Measurements from ENCODE around the gene BLVRB. TPM values are rescaled to one million over a fixed set of nuclear protein-coding genes. Genes with fewer than 3 reads are reported as not detected.

BLVRB gene
- total and polyA plus RNA-seq, 2 experiments from 2014 or later: 43.7 to 53.7 TPM

DNA sequence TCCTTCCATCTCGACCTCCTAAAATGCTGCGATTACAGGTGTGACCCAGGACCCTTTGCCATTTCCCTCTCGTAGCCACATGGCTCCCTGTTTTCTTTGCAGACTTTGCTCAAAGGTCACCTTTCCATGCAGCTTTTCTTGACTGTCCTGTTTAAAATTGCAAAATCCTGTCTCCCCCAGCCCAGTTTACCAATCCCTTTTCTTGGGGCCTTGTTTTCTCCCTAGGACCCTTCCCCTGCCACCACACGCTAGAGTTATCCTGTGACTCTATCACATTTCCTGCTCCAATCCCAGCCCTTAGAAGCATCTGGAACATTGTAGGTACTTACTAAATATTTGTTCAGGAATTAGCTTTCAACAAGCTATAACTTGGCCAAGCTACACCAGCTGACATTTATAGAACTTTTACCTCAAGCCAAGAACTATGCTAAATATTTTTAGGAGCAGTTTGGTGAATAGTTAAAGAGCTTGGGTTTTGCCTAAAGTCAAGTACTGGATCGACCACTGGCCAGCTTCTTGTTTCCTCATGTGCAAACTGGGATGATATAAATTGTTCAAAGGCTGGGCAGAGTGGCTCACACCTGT lies 12.3 kb downstream of the BLVRB start (continued):
- TF ChIP-seq, protein P1, sequence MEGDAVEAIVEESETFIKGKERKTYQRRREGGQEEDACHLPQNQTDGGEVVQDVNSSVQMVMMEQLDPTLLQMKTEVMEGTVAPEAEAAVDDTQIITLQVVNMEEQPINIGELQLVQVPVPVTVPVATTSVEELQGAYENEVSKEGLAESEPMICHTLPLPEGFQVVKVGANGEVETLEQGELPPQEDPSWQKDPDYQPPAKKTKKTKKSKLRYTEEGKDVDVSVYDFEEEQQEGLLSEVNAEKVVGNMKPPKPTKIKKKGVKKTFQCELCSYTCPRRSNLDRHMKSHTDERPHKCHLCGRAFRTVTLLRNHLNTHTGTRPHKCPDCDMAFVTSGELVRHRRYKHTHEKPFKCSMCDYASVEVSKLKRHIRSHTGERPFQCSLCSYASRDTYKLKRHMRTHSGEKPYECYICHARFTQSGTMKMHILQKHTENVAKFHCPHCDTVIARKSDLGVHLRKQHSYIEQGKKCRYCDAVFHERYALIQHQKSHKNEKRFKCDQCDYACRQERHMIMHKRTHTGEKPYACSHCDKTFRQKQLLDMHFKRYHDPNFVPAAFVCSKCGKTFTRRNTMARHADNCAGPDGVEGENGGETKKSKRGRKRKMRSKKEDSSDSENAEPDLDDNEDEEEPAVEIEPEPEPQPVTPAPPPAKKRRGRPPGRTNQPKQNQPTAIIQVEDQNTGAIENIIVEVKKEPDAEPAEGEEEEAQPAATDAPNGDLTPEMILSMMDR (conservative IDR thresholded peaks at IDR 0.05; ENCODE audit: low read depth in 2 of 2): no peak
- TF ChIP-seq EZH2 (IDR thresholded peaks at IDR 0.05; ENCODE audit: low read depth, unreplicated experiment): no peak

DNA sequence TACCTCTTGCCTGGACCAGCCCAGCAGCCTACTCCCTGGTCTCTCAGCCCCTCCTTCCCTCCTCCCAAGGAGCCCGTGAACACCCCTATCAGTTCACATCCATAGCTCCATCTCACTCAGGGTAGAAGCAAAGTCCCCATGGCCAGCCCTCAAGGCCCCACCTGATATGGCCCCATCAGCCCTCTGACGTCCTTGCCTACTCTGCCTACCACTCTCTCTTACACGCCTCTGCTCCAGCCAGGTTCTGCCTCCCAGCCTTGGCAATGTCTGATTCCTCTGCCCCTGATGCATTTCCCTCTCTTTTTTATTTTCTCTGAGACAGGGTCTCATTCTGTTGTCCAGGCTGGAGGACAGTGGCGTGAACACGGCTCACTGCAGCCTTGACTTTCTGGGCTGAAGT lies 13.5 kb downstream of the BLVRB start:
- Mint-ChIP-seq H3K4me3 (no peak overlapping the region; the same call in 2 of the 3 replicates), H3K27me3 (ENCODE audit: insufficient read depth, low read depth, poor library complexity) (peaks cover 6% of the 10 kb centered on the region), H3K27ac (no peak overlapping the region), H3K9me3 (no peaks in the 10 kb centered on the region), H3K4me1 (peaks cover 10% of the 10 kb centered on the region), H3K36me3 (ENCODE audit: low read depth) (no peaks in the 10 kb centered on the region; the same call in 2 of the 3 replicates)
- H2AFZ ChIP-seq: no peak overlapping the region
- ATAC-seq (peak; percentile 23; the same call in 2 of the 3 replicates), DNase-seq (ENCODE audit: low spot score) (no peak)
- no peak overlapping the region for H3K27ac ChIP-seq (ENCODE audit: low read depth)
- peaks cover 5% of the 10 kb centered on the region; the same call in 1 of the 2 replicates for H3K4me1 ChIP-seq (ENCODE audit: insufficient read depth)
- H3K79me2 ChIP-seq (replicated peaks; ENCODE audit: insufficient read depth): no peaks in the 10 kb centered on the region
- TF ChIP-seq POLR2AphosphoS5 (IDR thresholded peaks at IDR 0.05; ENCODE audit: low read depth) (no peak), NANOG (IDR thresholded peaks at IDR 0.05; ENCODE audit: borderline replicate concordance) (no peak), CREB1 (CRISPR knock-in tag; IDR thresholded peaks at IDR 0.05; ENCODE audit: low read depth) (no peak), JUNB (IDR thresholded peaks at IDR 0.05; ENCODE audit: unreplicated experiment) (no peak)
- TF ChIP-seq, protein P1 (conservative IDR thresholded peaks at IDR 0.05; ENCODE audit: low read depth in 2 of 2): no peak
- H3F3A ChIP-seq (replicated peaks; ENCODE audit: low read depth): no peaks in the 10 kb centered on the region
- no peak overlapping the region for H3K4me3 ChIP-seq
- H3K9me2 ChIP-seq (ENCODE audit: insufficient read depth): no peaks in the 10 kb centered on the region
- H4K20me1 ChIP-seq (replicated peaks; ENCODE audit: insufficient read depth): no peaks in the 10 kb centered on the region
- H3K4me2 ChIP-seq: no peak overlapping the region
- H3K36me3 ChIP-seq (ENCODE audit: insufficient read depth): no peaks in the 10 kb centered on the region
- no peaks in the 10 kb centered on the region for H3K27me3 ChIP-seq (ENCODE audit: insufficient read depth)

DNA sequence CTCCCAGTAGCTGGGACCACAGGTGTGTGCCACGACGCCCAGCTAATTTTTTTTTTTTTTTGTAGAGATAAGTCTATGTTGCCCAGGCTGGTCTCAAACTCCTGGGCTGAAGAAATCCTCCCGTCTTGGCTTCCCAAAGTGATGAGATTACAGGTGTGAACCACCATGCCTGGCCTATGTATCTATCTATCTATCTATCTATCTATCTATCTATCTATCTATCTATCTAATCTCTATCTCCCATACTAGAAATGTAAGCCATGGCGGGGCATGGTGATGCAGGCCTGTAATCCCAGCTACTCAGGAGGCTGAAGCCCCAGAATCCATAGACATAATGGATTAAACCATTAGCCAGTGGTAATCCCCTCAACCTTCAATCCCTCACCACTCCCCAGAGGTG lies 14.9 kb downstream of the BLVRB start:
- H3F3A ChIP-seq (replicated peaks; ENCODE audit: low read depth): peaks cover under 1% of the 10 kb centered on the region; the same call in 1 of the 2 replicates
- H2AFZ ChIP-seq: no peak overlapping the region
- H3K27me3 ChIP-seq (ENCODE audit: insufficient read depth): no peaks in the 10 kb centered on the region
- H3K4me2 ChIP-seq: no peak overlapping the region
- Mint-ChIP-seq H3K36me3 (ENCODE audit: low read depth) (no peaks in the 10 kb centered on the region; the same call in 2 of the 3 replicates), H3K4me1 (peaks cover 19% of the 10 kb centered on the region), H3K9me3 (no peaks in the 10 kb centered on the region), H3K4me3 (no peak overlapping the region), H3K27me3 (ENCODE audit: insufficient read depth, low read depth, poor library complexity) (peaks cover 6% of the 10 kb centered on the region), H3K27ac (no peak overlapping the region)
- H3K79me2 ChIP-seq (replicated peaks; ENCODE audit: insufficient read depth): no peaks in the 10 kb centered on the region
- no peaks in the 10 kb centered on the region for H3K9me2 ChIP-seq (ENCODE audit: insufficient read depth)
- no peak overlapping the region for H3K4me3 ChIP-seq
- H3K36me3 ChIP-seq (ENCODE audit: insufficient read depth): no peaks in the 10 kb centered on the region
- no peak for DNase-seq (ENCODE audit: low spot score)
- no peaks in the 10 kb centered on the region for H4K20me1 ChIP-seq (replicated peaks; ENCODE audit: insufficient read depth)
- peaks cover 5% of the 10 kb centered on the region; the same call in 1 of the 2 replicates for H3K4me1 ChIP-seq (ENCODE audit: insufficient read depth)
- H3K27ac ChIP-seq (ENCODE audit: low read depth): no peak overlapping the region
- no peak for ATAC-seq
- TF ChIP-seq EZH2phosphoT487 (IDR thresholded peaks at IDR 0.05; ENCODE audit: unreplicated experiment): no peak
- no peak for TF ChIP-seq CREB1 (CRISPR knock-in tag; IDR thresholded peaks at IDR 0.05; ENCODE audit: low read depth)
- no peak for TF ChIP-seq POLR2AphosphoS5 (IDR thresholded peaks at IDR 0.05; ENCODE audit: low read depth)
- TF ChIP-seq, protein P2, sequence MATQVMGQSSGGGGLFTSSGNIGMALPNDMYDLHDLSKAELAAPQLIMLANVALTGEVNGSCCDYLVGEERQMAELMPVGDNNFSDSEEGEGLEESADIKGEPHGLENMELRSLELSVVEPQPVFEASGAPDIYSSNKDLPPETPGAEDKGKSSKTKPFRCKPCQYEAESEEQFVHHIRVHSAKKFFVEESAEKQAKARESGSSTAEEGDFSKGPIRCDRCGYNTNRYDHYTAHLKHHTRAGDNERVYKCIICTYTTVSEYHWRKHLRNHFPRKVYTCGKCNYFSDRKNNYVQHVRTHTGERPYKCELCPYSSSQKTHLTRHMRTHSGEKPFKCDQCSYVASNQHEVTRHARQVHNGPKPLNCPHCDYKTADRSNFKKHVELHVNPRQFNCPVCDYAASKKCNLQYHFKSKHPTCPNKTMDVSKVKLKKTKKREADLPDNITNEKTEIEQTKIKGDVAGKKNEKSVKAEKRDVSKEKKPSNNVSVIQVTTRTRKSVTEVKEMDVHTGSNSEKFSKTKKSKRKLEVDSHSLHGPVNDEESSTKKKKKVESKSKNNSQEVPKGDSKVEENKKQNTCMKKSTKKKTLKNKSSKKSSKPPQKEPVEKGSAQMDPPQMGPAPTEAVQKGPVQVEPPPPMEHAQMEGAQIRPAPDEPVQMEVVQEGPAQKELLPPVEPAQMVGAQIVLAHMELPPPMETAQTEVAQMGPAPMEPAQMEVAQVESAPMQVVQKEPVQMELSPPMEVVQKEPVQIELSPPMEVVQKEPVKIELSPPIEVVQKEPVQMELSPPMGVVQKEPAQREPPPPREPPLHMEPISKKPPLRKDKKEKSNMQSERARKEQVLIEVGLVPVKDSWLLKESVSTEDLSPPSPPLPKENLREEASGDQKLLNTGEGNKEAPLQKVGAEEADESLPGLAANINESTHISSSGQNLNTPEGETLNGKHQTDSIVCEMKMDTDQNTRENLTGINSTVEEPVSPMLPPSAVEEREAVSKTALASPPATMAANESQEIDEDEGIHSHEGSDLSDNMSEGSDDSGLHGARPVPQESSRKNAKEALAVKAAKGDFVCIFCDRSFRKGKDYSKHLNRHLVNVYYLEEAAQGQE (IDR thresholded peaks at IDR 0.05; ENCODE audit: unreplicated experiment): no peak
- TF ChIP-seq, protein P1 (conservative IDR thresholded peaks at IDR 0.05; ENCODE audit: low read depth in 2 of 2): no peak
- TF ChIP-seq STAT1 (IDR thresholded peaks at IDR 0.05; ENCODE audit: unreplicated experiment): no peak
